ENCODE results near the gene PTPN13.

PTPN13 gene

GRCh38 chr4:86593688-86594558, at the start of gene PTPN13:
PTPN13 (plus strand) TSS chr4:86594315; CDS start chr4:86635257, 40,942 bp downstream.
- Histone ChIP-seq H3K27me3 (peaks cover 9 to 21% (median 16%) of the 10 kb centered on the region in 11 experiments; a peak in 20 of 22 replicates), H3K36me3 (no peaks in the 10 kb centered on the region), H3K9me3 (replicated peaks in 1 of 11) (no peaks in the 10 kb centered on the region), H3K4me2 (peak within 1 kb of the TSS; percentile 89 to 98 (median 94)), H3K9ac (peak within 1 kb of the TSS; percentile 49 to 84 (median 77)), H3K27ac (peak within 1 kb of the TSS in 9 of 11 experiments; percentile 63 to 78 (median 70); a peak in 18 of 22 replicates), H4K20me1 (no peaks in the 10 kb centered on the region), H3K4me3 (peak within 1 kb of the TSS; percentile 61 to 77 (median 70)), H3K4me1 (peaks cover 7 to 24% (median 21%) of the 10 kb centered on the region in 10 experiments; a peak in 19 of 20 replicates)
- no peak for TF ChIP-seq Cebpa-rat (IDR thresholded peaks at IDR 0.05)

GRCh38 chr4:86547140-86547539, 47.0 kb upstream of the PTPN13 start:
- Histone ChIP-seq H3K4me2 (no peak overlapping the region), H3K4me1 (peaks cover 4 to 21% (median 8%) of the 10 kb centered on the region in 10 experiments; a peak in 15 of 20 replicates), H3K27ac (no peak overlapping the region), H3K9me3 (replicated peaks in 1 of 11) (peaks cover 14 to 27% (median 18%) of the 10 kb centered on the region in 11 experiments), H3K4me3 (no peak overlapping the region), H3K36me3 (no peaks in the 10 kb centered on the region), H3K9ac (no peak overlapping the region), H4K20me1 (no peaks in the 10 kb centered on the region), H3K27me3 (peaks cover 0 to 84% (median 0%) of the 10 kb centered on the region in 11 experiments; a peak in 7 of 22 replicates)
- TF ChIP-seq Cebpa-rat (IDR thresholded peaks at IDR 0.05): no peak

- Histone ChIP-seq H3K4me2 (no peak overlapping the region), H3K9ac (no peak overlapping the region), H3K27ac (no peak overlapping the region), H3K9me3 (replicated peaks in 1 of 11) (peaks cover 14 to 27% (median 18%) of the 10 kb centered on the region in 11 experiments), H3K4me1 (peaks cover 4 to 23% (median 10%) of the 10 kb centered on the region in 10 experiments; a peak in 17 of 20 replicates), H3K36me3 (no peaks in the 10 kb centered on the region), H3K27me3 (peaks cover 0 to 79% (median 0%) of the 10 kb centered on the region in 11 experiments; a peak in 4 of 22 replicates), H4K20me1 (no peaks in the 10 kb centered on the region), H3K4me3 (no peak overlapping the region)
- no peak for TF ChIP-seq Cebpa-rat (IDR thresholded peaks at IDR 0.05)
These were observed 44.8 kb upstream of the PTPN13 start for GRCh38 chr4:86549163-86549788.

GRCh38 chr4:86551387-86551786, 42.7 kb upstream of the PTPN13 start:
- Histone ChIP-seq H3K27me3 (peaks cover 0 to 73% (median 0%) of the 10 kb centered on the region in 11 experiments; a peak in 4 of 22 replicates), H3K4me1 (peaks cover 5 to 25% (median 14%) of the 10 kb centered on the region in 10 experiments; a peak in 17 of 20 replicates), H3K9me3 (replicated peaks in 1 of 11) (peaks cover 10 to 20% (median 14%) of the 10 kb centered on the region in 11 experiments), H3K36me3 (no peaks in the 10 kb centered on the region), H3K27ac (no peak overlapping the region), H3K9ac (no peak overlapping the region), H4K20me1 (no peaks in the 10 kb centered on the region; a peak in 1 of 22 replicates), H3K4me3 (no peak overlapping the region), H3K4me2 (no peak overlapping the region)
- no peak for TF ChIP-seq Cebpa-rat (IDR thresholded peaks at IDR 0.05)

- no peaks in the 10 kb centered on the region for H3K36me3 ChIP-seq
- H3K27ac ChIP-seq: peak overlapping the region in 2 of 11 experiments; percentile 15 to 24; a peak in 2 of 22 replicates
- no peaks in the 10 kb centered on the region; a peak in 1 of 22 replicates for H4K20me1 ChIP-seq
- H3K9ac ChIP-seq: no peak overlapping the region
- H3K9me3 ChIP-seq (replicated peaks in 1 of 11): 0 out of 22 replicates have a peak, but pooled peaks cover 0 to 6% (median 0%) of the 10 kb centered on the region in 11 experiments
- H3K4me3 ChIP-seq: no peak overlapping the region
- peaks cover 0 to 70% (median 0%) of the 10 kb centered on the region in 11 experiments; a peak in 4 of 22 replicates for H3K27me3 ChIP-seq
- TF ChIP-seq Cebpa-rat (IDR thresholded peaks at IDR 0.05): no peak
- H3K4me1 ChIP-seq: peaks cover 5 to 38% (median 21%) of the 10 kb centered on the region in 10 experiments; a peak in 17 of 20 replicates
- peak overlapping the region in 10 of 11 experiments; percentile 9 to 75 (median 52); a peak in 19 of 22 replicates for H3K4me2 ChIP-seq
These were observed 39.5 kb upstream of the PTPN13 start for GRCh38 chr4:86554646-86555045.

GRCh38 chr4:86556791-86557415, 37.2 kb upstream of the PTPN13 start:
- peak overlapping the region in 7 of 11 experiments; percentile 3 to 56 (median 34); a peak in 11 of 22 replicates for H3K4me2 ChIP-seq
- H3K27ac ChIP-seq: peak overlapping the region in 3 of 11 experiments; percentile 29 to 42 (median 33); a peak in 3 of 22 replicates
- no peaks in the 10 kb centered on the region; a peak in 1 of 22 replicates for H4K20me1 ChIP-seq
- H3K4me1 ChIP-seq: peaks cover 5 to 38% (median 21%) of the 10 kb centered on the region in 10 experiments; a peak in 17 of 20 replicates
- peaks cover 0 to 69% (median 0%) of the 10 kb centered on the region in 11 experiments; a peak in 4 of 22 replicates for H3K27me3 ChIP-seq
- no peak overlapping the region for H3K4me3 ChIP-seq
- no peaks in the 10 kb centered on the region for H3K36me3 ChIP-seq
- TF ChIP-seq Cebpa-rat (IDR thresholded peaks at IDR 0.05): no peak
- H3K9me3 ChIP-seq (replicated peaks in 1 of 11): 0 out of 22 replicates have a peak, but pooled peaks cover 0 to 6% (median 0%) of the 10 kb centered on the region in 11 experiments
- H3K9ac ChIP-seq: no peak overlapping the region

GRCh38 chr4:86557526-86557925, 36.6 kb upstream of the PTPN13 start:
- Histone ChIP-seq H3K27ac (0 out of 22 replicates have a peak overlapping the region, but pooled peaks of 1 of the 11 experiments have one; percentile 33), H3K27me3 (peaks cover 0 to 74% (median 0%) of the 10 kb centered on the region in 11 experiments; a peak in 4 of 22 replicates)

GRCh38 chr4:86558258-86558657, 35.9 kb upstream of the PTPN13 start:
- TF ChIP-seq Cebpa-rat (IDR thresholded peaks at IDR 0.05): no peak
- no peaks in the 10 kb centered on the region for H3K9me3 ChIP-seq (replicated peaks in 1 of 11)
- no peaks in the 10 kb centered on the region for H3K36me3 ChIP-seq
- no peak overlapping the region for H3K4me3 ChIP-seq
- no peak overlapping the region for H3K4me2 ChIP-seq
- H3K9ac ChIP-seq: no peak overlapping the region
- no peaks in the 10 kb centered on the region; a peak in 1 of 22 replicates for H4K20me1 ChIP-seq
- H3K27ac ChIP-seq: no peak overlapping the region
- H3K27me3 ChIP-seq: peaks cover 0 to 72% (median 0%) of the 10 kb centered on the region in 11 experiments; a peak in 4 of 22 replicates
- peaks cover 5 to 38% (median 21%) of the 10 kb centered on the region in 10 experiments; a peak in 17 of 20 replicates for H3K4me1 ChIP-seq

More at GRCh38 chr4:86557526-86557925, 36.6 kb upstream of the PTPN13 start:
- TF ChIP-seq Cebpa-rat (IDR thresholded peaks at IDR 0.05): no peak
- Histone ChIP-seq H3K4me3 (no peak overlapping the region), H3K9me3 (replicated peaks in 1 of 11) (0 out of 22 replicates have a peak, but pooled peaks cover 0 to 6% (median 0%) of the 10 kb centered on the region in 11 experiments), H3K4me1 (peaks cover 5 to 38% (median 21%) of the 10 kb centered on the region in 10 experiments; a peak in 17 of 20 replicates), H3K9ac (no peak overlapping the region), H3K4me2 (peak overlapping the region in 4 of 11 experiments; percentile 3 to 54 (median 38); a peak in 6 of 22 replicates), H4K20me1 (no peaks in the 10 kb centered on the region; a peak in 1 of 22 replicates), H3K36me3 (no peaks in the 10 kb centered on the region)
